ENCODE measurements around the gene CA5A. TPM values are rescaled to one million over a fixed set of nuclear protein-coding genes. Genes with fewer than 3 reads are reported as not detected.

CA5A gene
- total and polyA plus RNA-seq, 2 experiments from 2014 or later = 1.0 to 1.9 TPM

DNA sequence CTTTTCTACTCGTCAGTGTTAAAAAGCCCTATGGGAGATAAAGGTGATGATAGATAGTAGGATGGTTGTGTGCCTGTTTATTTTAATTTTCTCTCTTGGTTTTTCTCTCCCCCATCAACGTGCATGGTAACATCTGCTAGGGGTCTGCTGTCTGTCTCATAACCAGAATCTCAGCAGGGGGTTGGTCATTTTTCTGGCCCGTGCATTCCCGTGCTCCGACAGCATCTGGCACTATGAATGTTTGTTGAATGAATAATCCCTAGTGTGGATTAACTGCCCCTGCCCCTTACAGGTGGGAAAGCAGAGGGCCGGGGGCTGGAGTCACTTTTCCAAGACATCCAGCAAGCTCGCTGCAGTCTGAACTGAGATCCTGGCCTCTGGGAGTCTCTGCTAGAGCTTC is 6.3 kb downstream of the CA5A start:
- Histone ChIP-seq H3K27me3 (no peaks in the 10 kb centered on the region), H3K79me2 (no peaks in the 10 kb centered on the region), H3K9me2 (replicated peaks; ENCODE audit: insufficient read depth) (no peaks in the 10 kb centered on the region), H3K4me2 (no peak overlapping the region), H3K4me3 (no peak overlapping the region), H3K9me3 (ENCODE audit: low read depth) (no peaks in the 10 kb centered on the region), H3K4me1 (ENCODE audit: insufficient read depth) (no peaks in the 10 kb centered on the region), H4K20me1 (ENCODE audit: insufficient read depth, poor library complexity, severe bottlenecking) (no peaks in the 10 kb centered on the region), H2AFZ (no peak overlapping the region), H3K36me3 (replicated peaks; ENCODE audit: insufficient read depth, low read depth) (no peaks in the 10 kb centered on the region), H3K27ac (no peak overlapping the region)
- TF ChIP-seq EZH2phosphoT487 (IDR thresholded peaks at IDR 0.05; ENCODE audit: low read depth, severe bottlenecking, unreplicated experiment) (no peak), EZH2 (IDR thresholded peaks at IDR 0.05; ENCODE audit: borderline replicate concordance) (no peak)
- TF ChIP-seq, protein P1, sequence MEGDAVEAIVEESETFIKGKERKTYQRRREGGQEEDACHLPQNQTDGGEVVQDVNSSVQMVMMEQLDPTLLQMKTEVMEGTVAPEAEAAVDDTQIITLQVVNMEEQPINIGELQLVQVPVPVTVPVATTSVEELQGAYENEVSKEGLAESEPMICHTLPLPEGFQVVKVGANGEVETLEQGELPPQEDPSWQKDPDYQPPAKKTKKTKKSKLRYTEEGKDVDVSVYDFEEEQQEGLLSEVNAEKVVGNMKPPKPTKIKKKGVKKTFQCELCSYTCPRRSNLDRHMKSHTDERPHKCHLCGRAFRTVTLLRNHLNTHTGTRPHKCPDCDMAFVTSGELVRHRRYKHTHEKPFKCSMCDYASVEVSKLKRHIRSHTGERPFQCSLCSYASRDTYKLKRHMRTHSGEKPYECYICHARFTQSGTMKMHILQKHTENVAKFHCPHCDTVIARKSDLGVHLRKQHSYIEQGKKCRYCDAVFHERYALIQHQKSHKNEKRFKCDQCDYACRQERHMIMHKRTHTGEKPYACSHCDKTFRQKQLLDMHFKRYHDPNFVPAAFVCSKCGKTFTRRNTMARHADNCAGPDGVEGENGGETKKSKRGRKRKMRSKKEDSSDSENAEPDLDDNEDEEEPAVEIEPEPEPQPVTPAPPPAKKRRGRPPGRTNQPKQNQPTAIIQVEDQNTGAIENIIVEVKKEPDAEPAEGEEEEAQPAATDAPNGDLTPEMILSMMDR (IDR thresholded peaks at IDR 0.05; ENCODE audit: poor library complexity) = no peak
- 67% methylated on average over 7 of the region's 7 CpGs for WGBS (ENCODE audit: low lambda C conversion rate, missing lambda C conversion rate)
- no peak for DNase-seq (ENCODE audit: low spot score)

DNA sequence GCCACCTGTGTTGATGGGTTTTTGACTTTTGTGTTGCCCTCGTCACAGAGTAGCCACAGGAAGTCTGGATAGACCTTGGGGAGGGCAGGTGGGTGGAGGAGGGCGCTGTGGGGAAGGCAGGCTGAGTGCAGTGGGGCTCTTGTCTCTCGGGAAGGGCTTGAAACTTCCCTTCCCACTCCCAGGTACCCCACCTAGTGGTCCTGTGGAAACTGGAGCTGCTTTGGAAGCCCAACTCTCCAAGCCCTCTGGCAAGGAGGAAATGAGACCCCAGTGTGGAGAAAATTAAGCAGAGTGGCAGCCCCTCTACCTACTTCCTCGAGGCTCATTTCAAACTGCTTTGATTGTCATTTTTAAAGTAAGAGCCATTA is 9.2 kb downstream of the CA5A start:
- no peak for TF ChIP-seq EZH2 (IDR thresholded peaks at IDR 0.05; ENCODE audit: borderline replicate concordance)
- no peak for TF ChIP-seq EZH2phosphoT487 (IDR thresholded peaks at IDR 0.05; ENCODE audit: low read depth, severe bottlenecking, unreplicated experiment)
- TF ChIP-seq, protein P1 (IDR thresholded peaks at IDR 0.05; ENCODE audit: poor library complexity) = no peak
- no peaks in the 10 kb centered on the region for H3K9me3 ChIP-seq (ENCODE audit: low read depth)
- H3K4me2 ChIP-seq = no peak overlapping the region
- H3K4me3 ChIP-seq = no peak overlapping the region
- H3K36me3 ChIP-seq (replicated peaks; ENCODE audit: insufficient read depth, low read depth) = no peaks in the 10 kb centered on the region
- no peaks in the 10 kb centered on the region for H4K20me1 ChIP-seq (ENCODE audit: insufficient read depth, poor library complexity, severe bottlenecking)
- H3K27ac ChIP-seq = no peak overlapping the region
- no peak overlapping the region for H2AFZ ChIP-seq
- H3K9me2 ChIP-seq (replicated peaks; ENCODE audit: insufficient read depth) = no peaks in the 10 kb centered on the region
- DNase-seq (ENCODE audit: low spot score) = no peak
- 36% methylated on average over 2 of the region's 4 CpGs for WGBS (ENCODE audit: low lambda C conversion rate, missing lambda C conversion rate)
- no peaks in the 10 kb centered on the region for H3K79me2 ChIP-seq
- H3K27me3 ChIP-seq = no peaks in the 10 kb centered on the region
- H3K4me1 ChIP-seq (ENCODE audit: insufficient read depth) = no peaks in the 10 kb centered on the region

DNA sequence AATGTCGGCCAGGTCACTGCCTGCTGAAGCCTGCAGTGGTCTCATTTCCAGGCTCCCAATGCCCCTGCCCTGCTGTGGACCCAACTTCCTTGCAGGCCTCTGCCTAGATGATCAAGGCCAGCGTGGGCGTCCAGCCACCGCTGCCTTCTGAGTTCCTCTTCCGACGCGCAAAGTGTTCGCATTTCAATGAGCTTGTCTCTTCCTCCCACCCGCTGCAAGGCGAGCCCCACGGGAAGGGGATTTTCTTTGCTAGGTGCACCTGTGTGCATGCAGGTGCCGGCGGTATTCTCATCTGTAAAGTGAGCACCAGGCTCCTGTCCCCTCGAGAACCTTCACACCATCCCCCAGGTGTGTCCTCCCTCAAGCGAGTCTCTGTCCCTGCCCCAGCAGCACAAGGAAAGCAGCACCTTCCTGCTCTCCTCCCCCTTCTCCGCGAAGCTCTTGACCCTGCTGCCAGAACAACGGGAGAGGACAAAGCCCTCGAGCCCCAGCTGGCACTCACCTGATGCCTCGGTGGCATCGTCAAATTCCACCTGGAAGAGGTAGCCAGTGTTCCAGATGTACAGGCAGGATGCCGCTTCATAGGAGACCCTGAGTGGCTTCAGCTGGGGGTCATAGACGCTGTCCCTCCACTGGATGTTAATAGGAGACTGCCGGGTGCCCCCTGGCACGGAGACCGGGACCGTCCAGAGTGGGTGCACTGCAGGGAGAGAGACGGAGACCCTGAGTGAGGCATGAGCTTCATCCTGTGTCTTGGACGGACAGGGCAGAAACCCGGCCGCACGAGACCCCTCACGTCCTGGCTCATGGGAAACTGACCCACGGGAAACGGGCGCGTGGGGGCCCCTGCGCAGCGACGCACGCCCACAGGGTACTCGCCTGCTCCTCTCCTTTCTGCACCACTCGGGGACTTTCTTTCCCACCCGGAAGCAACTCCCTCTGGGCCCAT is 9.8 kb downstream of the CA5A start:
- WGBS (ENCODE audit: low lambda C conversion rate, missing lambda C conversion rate) = 87% methylated on average over 44 of the region's 44 CpGs
- Histone ChIP-seq H4K20me1 (ENCODE audit: insufficient read depth, poor library complexity, severe bottlenecking) (no peaks in the 10 kb centered on the region), H3K36me3 (replicated peaks; ENCODE audit: insufficient read depth, low read depth) (no peaks in the 10 kb centered on the region), H3K4me1 (ENCODE audit: insufficient read depth) (no peaks in the 10 kb centered on the region), H3K9me2 (replicated peaks; ENCODE audit: insufficient read depth) (no peaks in the 10 kb centered on the region), H2AFZ (no peak overlapping the region), H3K9me3 (ENCODE audit: low read depth) (no peaks in the 10 kb centered on the region), H3K27ac (no peak overlapping the region), H3K4me2 (no peak overlapping the region), H3K27me3 (no peaks in the 10 kb centered on the region), H3K4me3 (no peak overlapping the region), H3K79me2 (no peaks in the 10 kb centered on the region)
- no peak for DNase-seq (ENCODE audit: low spot score)
- TF ChIP-seq EZH2 (IDR thresholded peaks at IDR 0.05; ENCODE audit: borderline replicate concordance) (no peak), EZH2phosphoT487 (IDR thresholded peaks at IDR 0.05; ENCODE audit: low read depth, severe bottlenecking, unreplicated experiment) (no peak)
- TF ChIP-seq, protein P1 (IDR thresholded peaks at IDR 0.05; ENCODE audit: poor library complexity) = no peak
